HepG2 (cell line): ENCODE measurements around the gene CDYL. TPM values are rescaled to one million over a fixed set of nuclear protein-coding genes. Genes with fewer than 3 reads are reported as not detected.

Experiments
- ATAC-seq: fragments of 200-7000 bp; cut with Tn5 transposase; 3 replicates; pipeline ENCODE4 v1.9.1; 2020; ENCODE audit warnings: mild to moderate bottlenecking, moderate library complexity
- BruUV-seq: library from RNA; stranded (reverse); fragments of 400-500 nt; replicated peaks from 2 replicates; lab custom pipeline; 2021; lab: Mats Ljungman, UMichigan
- CTCF ChIA-PET: fragments of 300-600 bp; formaldehyde crosslinking; extraction: SDS; loops from one replicate; lab custom pipeline; 2021; ENCODE audit warnings: low total read pairs, inconsistent platforms, low intra/inter-chr PET ratio; lab: Yijun Ruan, JAX
- POLR2A ChIA-PET: fragments of 350-600 bp; sonication (Branson Sonifier 250); formaldehyde crosslinking; loops from one replicate; lab custom pipeline; 2020; ENCODE audit warnings: antibody characterized with exemption, inconsistent platforms; lab: Yijun Ruan, JAX
- DNase-seq: peaks from one replicate; pipeline ENCODE4 v3.0.0-alpha.2; 2015; ENCODE audit warnings: low spot score
- FAIRE-seq: peaks from 3 replicates; lab custom pipeline; 2011; peaks lifted over from hg19 to GRCh38; lab: Jason Lieb, UNC
- H2AFZ ChIP-seq: one replicate; pipeline ENCODE4 v1.6.1; 2011; ENCODE audit warnings: low read length, inconsistent platforms
- H3K27ac ChIP-seq: fragments of 300-600 bp; 3 replicates; pipeline ENCODE4 v1.8.0; 2011; ENCODE audit warnings: mixed run types, mild to moderate bottlenecking, mixed read lengths, low read length, inconsistent platforms; ENCODE audit not compliant: insufficient read depth; ENCODE audit errors: extremely low read length
- H3K27me3 ChIP-seq, 2 experiments: fragments of 200-600 bp in 1 of 2; 2 replicates in 1 of 2; 3 replicates in 1 of 2; pipeline versions ENCODE4 v1.6.0 to v1.8.0; 2011; ENCODE audit warnings: low read length in 2 of 2, mild to moderate bottlenecking in 2 of 2, moderate library complexity in 2 of 2, inconsistent platforms in 1 of 2; ENCODE audit not compliant: insufficient read depth in 2 of 2, control insufficient read depth in 1 of 2
- H3K36me3 ChIP-seq, 2 experiments: fragments of 200-600 bp in 1 of 2; replicated peaks in 1 of 2; 2 replicates in 1 of 2; 3 replicates in 1 of 2; pipeline versions ENCODE4 v1.5.1 to v1.8.0; 2011; ENCODE audit warnings: low read length in 2 of 2, inconsistent platforms in 1 of 2; ENCODE audit not compliant: insufficient read depth in 2 of 2, control insufficient read depth in 1 of 2
- H3K4me1 ChIP-seq: 2 replicates; pipeline ENCODE4 v1.5.1; 2012; ENCODE audit warnings: low read length, inconsistent platforms; ENCODE audit not compliant: insufficient read depth
- H3K4me2 ChIP-seq: 2 replicates; pipeline ENCODE4 v1.6.0; 2011; ENCODE audit warnings: low read depth, low read length, inconsistent platforms
- H3K4me3 ChIP-seq, 3 experiments: fragments of 200-600 bp in 1 of 3; sonication (generic), shearing (Covaris generic) in 1 of 3; replicated peaks in 1 of 3; 2 replicates each; pipeline ENCODE4 v1.5.1; 2011 to 2016; ENCODE audit warnings: low read length in 3 of 3, inconsistent platforms in 2 of 3, low read depth in 2 of 3, mild to moderate bottlenecking in 2 of 3, control low read depth in 1 of 3, mixed read lengths in 1 of 3; ENCODE audit not compliant: insufficient read depth in 1 of 3
- H3K79me2 ChIP-seq: one replicate; pipeline ENCODE4 v1.6.1; 2011; ENCODE audit warnings: low read length, inconsistent platforms; ENCODE audit not compliant: insufficient read depth
- H3K9ac ChIP-seq: 2 replicates; pipeline ENCODE4 v1.6.0; 2011; ENCODE audit warnings: mild to moderate bottlenecking, low read depth, low read length, inconsistent platforms; ENCODE audit not compliant: insufficient read depth
- H3K9me3 ChIP-seq: 2 replicates; pipeline ENCODE4 v1.5.1; 2012; ENCODE audit warnings: mild to moderate bottlenecking, low read length
- H4K20me1 ChIP-seq: 2 replicates; pipeline ENCODE4 v1.6.0; 2011; ENCODE audit warnings: inconsistent platforms, mild to moderate bottlenecking, low read length, moderate library complexity; ENCODE audit not compliant: insufficient read depth
- CREB3 ChIP-seq: sonication (generic); formaldehyde crosslinking; IDR thresholded peaks from 2 replicates; pipeline ENCODE4 v1.5.0; 2020; ENCODE audit warnings: missing genetic modification reagents
- E2F1 ChIP-seq: sonication (generic); formaldehyde crosslinking; IDR thresholded peaks from 2 replicates; pipeline ENCODE4 v1.5.0; 2020; ENCODE audit warnings: missing genetic modification reagents
- KMT2B ChIP-seq: IDR thresholded peaks from 2 replicates; pipeline ENCODE4 v1.6.1; 2016; ENCODE audit warnings: missing genetic modification reagents, missing compliant biosample characterization
- MYNN ChIP-seq: sonication (generic); formaldehyde crosslinking; IDR thresholded peaks from 2 replicates; pipeline ENCODE4 v1.4.0; 2020; ENCODE audit warnings: mild to moderate bottlenecking, low read depth, missing genetic modification reagents
- NCOA1 ChIP-seq: sonication (generic); formaldehyde crosslinking; IDR thresholded peaks from 2 replicates; pipeline ENCODE4 v1.9.0; 2021; ENCODE audit warnings: missing genetic modification reagents
- PCBP2 ChIP-seq: fragments of 200-400 bp; formaldehyde crosslinking; optimal IDR thresholded peaks from 2 replicates; pipeline ENCODE3; 2018; ENCODE audit warnings: low read length, low read depth; ENCODE audit not compliant: poor library complexity, severe bottlenecking
- RAD21 ChIP-seq: fragments of 450-650 bp; formaldehyde crosslinking; IDR thresholded peaks from 2 replicates; pipeline ENCODE4 v1.5.0; 2020; ENCODE audit warnings: mild to moderate bottlenecking
- TIGD3 ChIP-seq: sonication (generic); formaldehyde crosslinking; IDR thresholded peaks from 2 replicates; pipeline ENCODE4 v1.5.1; 2020; ENCODE audit warnings: mild to moderate bottlenecking, missing genetic modification reagents, borderline replicate concordance
- ZNF143 ChIP-seq: sonication (generic); formaldehyde crosslinking; IDR thresholded peaks from 2 replicates; pipeline ENCODE4 v1.4.0; 2020; ENCODE audit warnings: missing genetic modification reagents
- ZNF576 ChIP-seq: sonication (generic); formaldehyde crosslinking; IDR thresholded peaks from 2 replicates; pipeline ENCODE4 v1.4.0; 2020; ENCODE audit warnings: mild to moderate bottlenecking, missing genetic modification reagents
- ZSCAN31 ChIP-seq: sonication (generic); formaldehyde crosslinking; IDR thresholded peaks from 2 replicates; pipeline ENCODE4 v1.5.0; 2020; ENCODE audit warnings: low read depth, mild to moderate bottlenecking, missing genetic modification reagents
- WGBS: methylation state at CpG from one replicate; pipeline ENCODE4 v1.1.6; 2017; ENCODE audit warnings: low lambda C conversion rate; 5-methylcytosine and 5-hydroxymethylcytosine counted together
- in situ Hi-C: cut with HindIII; loops from 2 replicates; pipeline ENCODE4 v1.10.0; 2017; ENCODE audit warnings: low pct_unique_long_range_greater_than_20kb; ENCODE audit not compliant: extremely low pct_ligation_motif_present
- intact Hi-C: fragments of 100-400 bp; cut with micrococcal nuclease; formaldehyde crosslinking; loops from one replicate; pipeline ENCODE4 v1.10.0; 2022; ENCODE audit not compliant: unreplicated experiment
- polyA plus RNA-seq, 8 experiments: library from polyadenylated mRNA; depleted of rRNA in 3 of 8; stranded (reverse) in 7 of 8; unstranded in 1 of 8; fragments of >200 nt; fragmentation: Illumina TruSeq in 4 of 8; extraction: Trizol in 4 of 8; gene quantifications; 2 replicates each; pipeline versions ENCODE4 v1.2.1 to v1.2.3, GENCODE V29; 2011 to 2016; ENCODE audit warnings: low read depth in 4 of 8, missing spikeins in 1 of 8, mixed read lengths in 1 of 8; ENCODE audit not compliant: insufficient read depth in 1 of 8
- total RNA-seq, 5 experiments: library from RNA; depleted of rRNA; stranded (reverse); fragments of >200 nt; fragmentation: Illumina TruSeq; extraction: Trizol; gene quantifications; 2 replicates each; pipeline ENCODE4 v1.2.3, GENCODE V29; 2016; ENCODE audit warnings: low read depth in 1 of 5

Gene CDYL
- total and polyA plus RNA-seq, 2 of the 13 experiments (the other 11 are each of a cell fraction or from before 2014, with no cell fraction given): 22.8 to 105 TPM

GRCh38 chr6:4974962-4975361 lies 198.8 kb downstream of the CDYL start:
- intact Hi-C loops: no loop called here
- peaks cover 9% of the 10 kb centered on the region for H3K9me3 ChIP-seq
- H2AFZ ChIP-seq: no peak overlapping the region
- H3K4me1 ChIP-seq: peaks cover 5% of the 10 kb centered on the region; the same call in 1 of the 2 replicates
- no TSS peak for BruUV-seq
- peaks cover 8 to 49% of the 10 kb centered on the region in 2 experiments; a peak in 4 of 5 replicates for H3K27me3 ChIP-seq
- TF ChIP-seq KMT2B (CRISPR knock-in tag): no peak
- no peak for TF ChIP-seq ZSCAN31 (CRISPR knock-in tag)
- TF ChIP-seq PCBP2: no peak
- no peak for TF ChIP-seq MYNN (CRISPR knock-in tag)
- no peak for TF ChIP-seq NCOA1 (CRISPR knock-in tag)
- TF ChIP-seq CREB3: no peak
- TF ChIP-seq E2F1: no peak
- TF ChIP-seq ZNF576: no peak
- TF ChIP-seq ZNF143 (CRISPR knock-in tag): no peak
- no peak for TF ChIP-seq TIGD3
- TF ChIP-seq RAD21 (CRISPR knock-in tag): no peak
- TF ChIP-seq, all 625 proteins: peak for 0
- H3K79me2 ChIP-seq: no peaks in the 10 kb centered on the region
- no peak overlapping the region for H3K27ac ChIP-seq
- H3K36me3 ChIP-seq: no peaks in the 10 kb centered on the region
- H3K9ac ChIP-seq: no peak overlapping the region
- 35% methylated on average over 8 of the region's 8 CpGs for WGBS
- POLR2A ChIA-PET: no interaction called here
- in situ Hi-C loops: no loop called here
- ATAC-seq: no peak
- FAIRE-seq: no peak
- no peak overlapping the region for H3K4me3 ChIP-seq
- no peak overlapping the region for H3K4me2 ChIP-seq
- no peaks in the 10 kb centered on the region for H4K20me1 ChIP-seq
- CTCF ChIA-PET: no interaction called here
- no peak for DNase-seq
